Right atrium auricular region (tissue), 2 donors: ENCODE measurements around the gene CAMTA1. TPM values are rescaled to one million over a fixed set of nuclear protein-coding genes. Genes with fewer than 3 reads are reported as not detected.

Experiments
- DNase-seq: peaks from one replicate; pipeline ENCODE4 v3.0.0-alpha.2; 2019; ENCODE audit warnings: low spot score
- H3K27ac ChIP-seq, 2 donors: fragments of 200-600 bp; sonication (generic); 1 replicate in 1 of 2; 2 replicates in 1 of 2; pipeline ENCODE4 v1.5.1; 2016 to 2019
- H3K27me3 ChIP-seq, 2 donors: fragments of 200-600 bp; sonication (generic); one replicate each; pipeline versions ENCODE4 v1.5.1 to v1.6.0; 2017 to 2019
- H3K36me3 ChIP-seq: fragments of 200-600 bp; sonication (generic); one replicate; pipeline ENCODE4 v1.5.1; 2016
- H3K4me1 ChIP-seq, 2 donors: fragments of 200-600 bp; sonication (generic); one replicate each; pipeline versions ENCODE4 v1.5.1 to v1.6.0; 2017 to 2019
- H3K4me3 ChIP-seq, 2 donors: fragments of 200-600 bp; sonication (generic); 1 replicate in 1 of 2; 2 replicates in 1 of 2; pipeline ENCODE4 v1.5.1; 2017 to 2019; ENCODE audit warnings: mild to moderate bottlenecking in 1 of 2, moderate library complexity in 1 of 2
- H3K9me3 ChIP-seq, 2 donors: fragments of 200-600 bp; sonication (generic); one replicate each; pipeline ENCODE4 v1.5.1; 2019
- CTCF ChIP-seq, 2 donors: fragments of 200-600 bp; sonication (generic); IDR thresholded peaks; one replicate each; pipeline ENCODE4 v1.5.1; 2019; ENCODE audit warnings: antibody characterized with exemption in 2 of 2
- total RNA-seq, 2 donors: library from RNA; depleted of rRNA; stranded (reverse); fragments of >200 nt; gene quantifications; one replicate each; pipeline ENCODE4 v1.1.0, GENCODE V29; 2016

Gene CAMTA1
- total RNA-seq, 2 donors from 2014 or later, result 132 to 190 TPM

- Histone ChIP-seq H3K9me3 (no peaks in the 10 kb centered on the region), H3K4me3 (no peak overlapping the region), H3K27me3 (no peaks in the 10 kb centered on the region), H3K4me1 (no peaks in the 10 kb centered on the region), H3K36me3 (no peaks in the 10 kb centered on the region), H3K27ac (no peak overlapping the region)
- peak in 1 of 2 donors; percentile 45 for TF ChIP-seq CTCF (IDR thresholded peaks at IDR 0.05)
- DNase-seq, result no peak
Measured at GRCh38 chr1:6998267-6998666, 213.0 kb downstream of the CAMTA1 start.

GRCh38 chr1:6999826-7000225, 214.6 kb downstream of the CAMTA1 start:
- no peaks in the 10 kb centered on the region for H3K4me1 ChIP-seq
- H3K27ac ChIP-seq, result no peak overlapping the region
- H3K27me3 ChIP-seq, result no peaks in the 10 kb centered on the region
- no peak for DNase-seq
- H3K9me3 ChIP-seq, result no peaks in the 10 kb centered on the region
- no peak overlapping the region for H3K4me3 ChIP-seq
- TF ChIP-seq CTCF (IDR thresholded peaks at IDR 0.05), result no peak
- no peaks in the 10 kb centered on the region for H3K36me3 ChIP-seq

GRCh38 chr1:7000720-7001119, 215.5 kb downstream of the CAMTA1 start:
- Histone ChIP-seq H3K4me1 (no peaks in the 10 kb centered on the region), H3K27ac (no peak overlapping the region), H3K4me3 (no peak overlapping the region), H3K36me3 (no peaks in the 10 kb centered on the region), H3K27me3 (no peaks in the 10 kb centered on the region), H3K9me3 (no peaks in the 10 kb centered on the region)
- no peak for TF ChIP-seq CTCF (IDR thresholded peaks at IDR 0.05)
- DNase-seq, result no peak

GRCh38 chr1:7002728-7003127, 217.5 kb downstream of the CAMTA1 start:
- TF ChIP-seq CTCF (IDR thresholded peaks at IDR 0.05), result no peak
- Histone ChIP-seq H3K36me3 (no peaks in the 10 kb centered on the region), H3K4me1 (no peaks in the 10 kb centered on the region), H3K4me3 (no peak overlapping the region), H3K27me3 (no peaks in the 10 kb centered on the region), H3K9me3 (no peaks in the 10 kb centered on the region), H3K27ac (no peak overlapping the region)
- no peak for DNase-seq

GRCh38 chr1:7003676-7004075, 218.4 kb downstream of the CAMTA1 start:
- Histone ChIP-seq H3K4me3 (no peak overlapping the region), H3K36me3 (no peaks in the 10 kb centered on the region), H3K27me3 (no peaks in the 10 kb centered on the region), H3K9me3 (no peaks in the 10 kb centered on the region), H3K27ac (no peak overlapping the region), H3K4me1 (no peaks in the 10 kb centered on the region)
- TF ChIP-seq CTCF (IDR thresholded peaks at IDR 0.05), result no peak
- DNase-seq, result no peak

GRCh38 chr1:7004181-7004580, 218.9 kb downstream of the CAMTA1 start:
- no peak for DNase-seq
- Histone ChIP-seq H3K4me3 (no peak overlapping the region), H3K27ac (no peak overlapping the region), H3K9me3 (no peaks in the 10 kb centered on the region), H3K36me3 (no peaks in the 10 kb centered on the region), H3K27me3 (no peaks in the 10 kb centered on the region), H3K4me1 (no peaks in the 10 kb centered on the region)
- TF ChIP-seq CTCF (IDR thresholded peaks at IDR 0.05), result no peak
